CD14-positive monocyte (primary cell): ENCODE measurements around the gene SMARCA2. TPM values are rescaled to one million over a fixed set of nuclear protein-coding genes. Genes with fewer than 3 reads are reported as not detected.
A peak's percentile ranks its signal among the peaks of the same experiment; 100 is the strongest.

Experiments
- DNase-seq, 3 donors: peaks; one replicate each; pipeline ENCODE4 v3.0.0-alpha.2; 2011 to 2022
- H2AFZ ChIP-seq: 2 replicates; pipeline ENCODE4 v1.6.0; 2012; ENCODE audit warnings: mild to moderate bottlenecking, low read depth, low read length, inconsistent platforms; ENCODE audit not compliant: insufficient read depth, poor library complexity, severe bottlenecking
- H3K27ac ChIP-seq, 2 donors: 1 replicate in 1 of 2; 2 replicates in 1 of 2; pipeline ENCODE4 v1.5.1; 2012 to 2013; ENCODE audit warnings: low read length in 2 of 2, control low read depth in 1 of 2, inconsistent platforms in 1 of 2, low read depth in 1 of 2, mild to moderate bottlenecking in 1 of 2
- H3K27me3 ChIP-seq, 2 donors: one replicate each; pipeline versions ENCODE4 v1.6.0 to v1.6.1; 2011 to 2013; ENCODE audit warnings: low read length in 2 of 2; ENCODE audit not compliant: control insufficient read depth in 2 of 2, insufficient read depth in 2 of 2
- H3K36me3 ChIP-seq, 2 donors: replicated peaks in 1 of 2; 1 replicate in 1 of 2; 2 replicates in 1 of 2; pipeline versions ENCODE4 v1.5.1 to v1.6.1; 2012 to 2013; ENCODE audit warnings: low read length in 2 of 2, control low read depth in 1 of 2, inconsistent platforms in 1 of 2, mild to moderate bottlenecking in 1 of 2; ENCODE audit not compliant: insufficient read depth in 2 of 2, control insufficient read depth in 1 of 2
- H3K4me1 ChIP-seq, 2 donors: 1 replicate in 1 of 2; 2 replicates in 1 of 2; pipeline versions ENCODE4 v1.5.1 to v1.6.1; 2012 to 2013; ENCODE audit warnings: low read length in 2 of 2, control low read depth in 1 of 2, inconsistent platforms in 1 of 2, mild to moderate bottlenecking in 1 of 2, moderate library complexity in 1 of 2; ENCODE audit not compliant: insufficient read depth in 2 of 2, control insufficient read depth in 1 of 2
- H3K4me2 ChIP-seq: replicated peaks from 2 replicates; pipeline ENCODE3; 2012; ENCODE audit warnings: low read length, moderate library complexity, mild to moderate bottlenecking; ENCODE audit not compliant: poor library complexity, severe bottlenecking; ENCODE audit errors: extremely low read depth
- H3K4me3 ChIP-seq, 3 experiments: fragments of 200-600 bp in 1 of 3; sonication (generic) in 1 of 3; replicated peaks in 1 of 3; 1 replicate in 2 of 3; 2 replicates in 1 of 3; pipeline ENCODE4 v1.5.1; 2011 to 2013; ENCODE audit warnings: low read length in 3 of 3, mild to moderate bottlenecking in 3 of 3, control low read depth in 2 of 3, low read depth in 2 of 3, inconsistent platforms in 1 of 3, moderate library complexity in 1 of 3
- H3K79me2 ChIP-seq: 2 replicates; pipeline ENCODE4 v1.6.0; 2012; ENCODE audit warnings: mild to moderate bottlenecking, control low read depth, inconsistent platforms, low read length, moderate library complexity; ENCODE audit not compliant: insufficient read depth
- H3K9ac ChIP-seq: 2 replicates; pipeline ENCODE4 v1.6.0; 2017; ENCODE audit warnings: low read length, mild to moderate bottlenecking; ENCODE audit not compliant: insufficient read depth, poor library complexity, severe bottlenecking
- H3K9me3 ChIP-seq, 2 donors: replicated peaks in 1 of 2; 1 replicate in 1 of 2; 2 replicates in 1 of 2; pipeline versions ENCODE4 v1.5.1 to v1.6.1; 2012 to 2013; ENCODE audit warnings: low read length in 2 of 2, control low read depth in 1 of 2; ENCODE audit not compliant: control insufficient read depth in 1 of 2, insufficient read depth in 1 of 2
- H4K20me1 ChIP-seq: 2 replicates; pipeline ENCODE4 v1.6.0; 2012; ENCODE audit warnings: mild to moderate bottlenecking, low read length, control low read depth, moderate library complexity; ENCODE audit not compliant: insufficient read depth
- H3K27ac Mint-ChIP-seq, 7 donors: one replicate each; pipeline ENCODE4 v1.8.0; 2020; ENCODE audit warnings: mild to moderate bottlenecking in 7 of 7, mixed read lengths in 7 of 7, moderate library complexity in 6 of 7, inconsistent platforms in 2 of 7
- H3K27me3 Mint-ChIP-seq, 3 donors: one replicate each; pipeline ENCODE4 v1.8.0; 2021 to 2022; ENCODE audit warnings: low read depth in 3 of 3, mild to moderate bottlenecking in 3 of 3, mixed read lengths in 3 of 3, moderate library complexity in 3 of 3, inconsistent platforms in 1 of 3
- H3K36me3 Mint-ChIP-seq, 2 donors: one replicate each; pipeline ENCODE4 v1.8.0; 2020; ENCODE audit warnings: mixed read lengths in 2 of 2, inconsistent platforms in 1 of 2, mild to moderate bottlenecking in 1 of 2
- H3K4me1 Mint-ChIP-seq: one replicate; pipeline ENCODE4 v1.8.0; 2020; ENCODE audit warnings: mild to moderate bottlenecking, mixed read lengths
- H3K4me3 Mint-ChIP-seq, 2 donors: one replicate each; pipeline ENCODE4 v1.8.0; 2020; ENCODE audit warnings: mild to moderate bottlenecking in 2 of 2, mixed read lengths in 2 of 2, moderate library complexity in 1 of 2
- H3K9me3 Mint-ChIP-seq, 7 donors: one replicate each; pipeline ENCODE4 v1.8.0; 2020 to 2022; ENCODE audit warnings: mixed read lengths in 7 of 7, mild to moderate bottlenecking in 6 of 7, moderate library complexity in 6 of 7, inconsistent platforms in 2 of 7
- CTCF ChIP-seq: fragments of 200-600 bp; IDR thresholded peaks from one replicate; pipeline ENCODE4 v1.8.0; 2022; ENCODE audit warnings: antibody characterized with exemption, mild to moderate bottlenecking
- WGBS: methylation state at CpG from one replicate; pipeline ENCODE4 v1.1.5; 2013; ENCODE audit warnings: missing lambda C conversion rate; ENCODE audit not compliant: insufficient coverage; 5-methylcytosine and 5-hydroxymethylcytosine counted together
- intact Hi-C, 2 donors: fragments of 100-400 bp; cut with micrococcal nuclease; formaldehyde crosslinking; loops; one replicate each; pipeline versions ENCODE4 v1.15.0 to v1.15.1; 2023
- polyA plus RNA-seq, 3 donors: library from polyadenylated mRNA; depleted of rRNA in 1 of 3; unstranded in 2 of 3; stranded (reverse) in 1 of 3; fragments of 300-500 nt in 2 of 3; fragments of >200 nt in 1 of 3; fragmentation: Illumina TruSeq in 2 of 3; gene quantifications; 1 replicate in 2 of 3; 2 replicates in 1 of 3; pipeline ENCODE4 v1.2.3, GENCODE V29; 2012 to 2021

The SMARCA2 gene
- polyA plus RNA-seq, 3 donors: 11.0 to 54.7 (median 11.8) TPM

DNA sequence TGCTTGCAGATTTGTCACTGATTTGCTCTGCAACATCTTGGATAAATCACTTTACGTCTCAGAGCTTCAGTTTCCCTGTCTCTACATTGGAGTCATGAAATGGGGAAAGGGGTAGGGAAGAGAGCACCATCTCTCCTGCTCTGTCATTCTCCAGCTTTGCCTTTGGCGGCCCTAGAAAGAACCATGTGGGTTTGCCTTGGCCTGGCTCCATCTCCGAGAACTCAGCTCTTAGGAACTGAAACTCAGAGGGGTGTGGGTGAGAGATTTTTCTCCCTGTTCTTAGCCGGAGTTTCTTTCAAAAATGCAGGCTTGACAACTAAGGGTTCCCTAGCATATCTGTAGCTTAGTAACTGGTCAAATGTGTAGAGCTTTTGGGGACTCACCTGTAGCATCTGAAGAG is 123.5 kb downstream of the SMARCA2 start:
- Histone ChIP-seq H3K4me3 (no peak overlapping the region), H2AFZ (no peak overlapping the region), H3K79me2 (peaks cover 47% of the 10 kb centered on the region), H3K36me3 (peaks cover 24 to 55% of the 10 kb centered on the region in 2 donors), H3K4me2 (no peak overlapping the region), H3K27ac (peak overlapping the region in 1 of 2 donors; percentile 22), H3K9ac (no peak overlapping the region), H3K9me3 (no peaks in the 10 kb centered on the region), H3K4me1 (peaks cover 9 to 16% of the 10 kb centered on the region in 2 donors), H3K27me3 (no peaks in the 10 kb centered on the region), H4K20me1 (peaks cover 75% of the 10 kb centered on the region)
- Mint-ChIP-seq H3K27me3 (no peaks in the 10 kb centered on the region), H3K9me3 (peaks cover 0 to 2% (median 0%) of the 10 kb centered on the region in 7 donors), H3K4me1 (peaks cover 35% of the 10 kb centered on the region), H3K36me3 (peaks cover 62 to 80% of the 10 kb centered on the region in 2 donors), H3K27ac (peak overlapping the region in 4 of 7 donors; percentile 6 to 66 (median 28)), H3K4me3 (no peak overlapping the region)
- 0% methylated on average over 2 of the region's 4 CpGs for WGBS
- TF ChIP-seq CTCF: no peak
- no peak for DNase-seq
- intact Hi-C loops: loop anchor here (10.0 kb wide), 2 partner anchors 46 to 686 kb away; no protein-coding TSS in a partner anchor

DNA sequence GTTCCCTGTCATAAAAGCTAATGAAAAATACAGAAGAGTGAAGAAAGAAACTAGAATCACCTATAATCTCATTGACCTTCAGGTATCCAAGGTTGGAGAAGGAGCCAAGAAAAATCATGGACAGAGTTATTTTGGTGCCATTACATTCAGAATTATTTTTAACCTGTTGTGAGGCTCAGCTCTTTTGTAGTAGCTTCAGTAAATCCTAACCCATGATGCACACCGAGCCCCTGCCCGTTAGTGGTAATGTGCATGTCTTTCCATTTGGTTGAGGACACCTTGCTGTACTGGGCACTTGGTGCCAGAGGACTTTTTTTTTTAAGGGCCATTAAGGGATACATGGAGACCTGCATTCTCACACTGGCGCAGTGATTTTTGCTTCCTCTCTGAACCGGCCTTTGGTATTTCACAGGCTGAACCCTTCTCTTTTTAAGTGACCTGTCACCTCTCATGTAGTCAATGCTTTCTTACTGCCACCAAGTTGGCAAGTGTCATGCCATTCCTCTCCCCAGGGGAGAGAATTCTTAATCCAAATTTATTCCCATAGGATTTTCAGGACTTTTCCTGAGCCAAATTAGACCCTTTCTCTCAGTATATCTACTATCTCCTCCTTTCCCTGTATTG is 125.6 kb downstream of the SMARCA2 start:
- 89% methylated on average over 4 of the region's 4 CpGs for WGBS

More for the DNA sequence above, 125.6 kb downstream of the SMARCA2 start:
- H3K27ac ChIP-seq: no peak overlapping the region
- no peaks in the 10 kb centered on the region for H3K27me3 Mint-ChIP-seq
- H3K4me3 Mint-ChIP-seq: no peak overlapping the region
- peak overlapping the region in 1 of 7 donors; percentile 20 for H3K27ac Mint-ChIP-seq
- peaks cover 13 to 43% of the 10 kb centered on the region in 2 donors for H3K36me3 ChIP-seq
- no peak for TF ChIP-seq CTCF
- no peak overlapping the region for H3K9ac ChIP-seq
- DNase-seq: no peak
- H2AFZ ChIP-seq: no peak overlapping the region
- peaks cover 0 to 2% (median 0%) of the 10 kb centered on the region in 7 donors for H3K9me3 Mint-ChIP-seq
- no peaks in the 10 kb centered on the region for H3K9me3 ChIP-seq
- no peak overlapping the region for H3K4me2 ChIP-seq
- peaks cover 52 to 78% of the 10 kb centered on the region in 2 donors for H3K36me3 Mint-ChIP-seq
- H3K4me1 ChIP-seq: peaks cover 9 to 16% of the 10 kb centered on the region in 2 donors
- peaks cover 50% of the 10 kb centered on the region for H3K79me2 ChIP-seq
- H3K27me3 ChIP-seq: no peaks in the 10 kb centered on the region
- intact Hi-C loops: loop anchor here in 1 of 2 donors (5.0 kb wide), 1 partner anchor 37 kb away; no protein-coding TSS in a partner anchor
- no peak overlapping the region for H3K4me3 ChIP-seq
- H3K4me1 Mint-ChIP-seq: peaks cover 37% of the 10 kb centered on the region
- H4K20me1 ChIP-seq: peaks cover 76% of the 10 kb centered on the region
